Nephron (organoid): Measurements from ENCODE around the gene VAMP7.

Source experiments
- H3K27ac Mint-ChIP-seq, 3 experiments: 2 replicates each; pipeline ENCODE4 v1.8.0; 2020; ENCODE audit warnings: mixed read lengths in 3 of 3, mild to moderate bottlenecking in 2 of 3, moderate library complexity in 1 of 3
- H3K27me3 Mint-ChIP-seq: 2 replicates; pipeline ENCODE4 v1.8.0; 2021; ENCODE audit warnings: low read depth, mild to moderate bottlenecking, moderate library complexity, mixed read lengths
- H3K36me3 Mint-ChIP-seq: 2 replicates; pipeline ENCODE4 v1.8.0; 2020; ENCODE audit warnings: low read depth, mixed read lengths
- H3K4me1 Mint-ChIP-seq: 2 replicates; pipeline ENCODE4 v1.8.0; 2020; ENCODE audit warnings: mixed read lengths
- H3K4me3 Mint-ChIP-seq, 3 experiments: 2 replicates each; pipeline ENCODE4 v1.8.0; 2020; ENCODE audit warnings: mild to moderate bottlenecking in 3 of 3, mixed read lengths in 3 of 3, moderate library complexity in 2 of 3
- H3K9me3 Mint-ChIP-seq: 2 replicates; pipeline ENCODE4 v1.8.0; 2020; ENCODE audit warnings: mixed read lengths
- TF ChIP-seq, protein P1 (sequence below), 3 experiments: fragments of 200-600 bp; sonication (generic); IDR thresholded peaks; one replicate each; pipeline ENCODE4 v1.5.0; 2021; ENCODE audit warnings: antibody characterized with exemption in 3 of 3; ENCODE audit not compliant: unreplicated experiment in 3 of 3

Gene VAMP7

DNA sequence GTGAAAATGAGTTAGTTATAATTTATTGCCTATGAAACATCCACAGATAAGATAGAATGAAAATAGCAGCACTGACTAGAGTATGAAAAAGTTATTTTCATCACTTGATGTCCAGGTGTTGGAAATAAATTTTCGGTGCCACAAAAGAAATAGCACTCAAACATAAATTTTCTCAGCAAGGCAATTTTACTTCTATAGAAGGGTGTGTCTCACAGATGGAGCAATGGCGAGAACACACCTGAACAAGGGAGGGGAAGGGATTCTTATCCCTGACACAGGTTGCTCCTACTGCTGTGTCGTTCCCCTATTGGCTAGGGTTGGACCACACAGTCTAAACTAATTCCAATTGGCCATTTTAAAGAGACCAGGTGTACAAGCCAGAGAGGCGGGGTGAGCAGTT is 13.3 kb upstream of the VAMP7 start:
- no peaks in the 10 kb centered on the region for H3K36me3 Mint-ChIP-seq
- peaks cover 10% of the 10 kb centered on the region for H3K9me3 Mint-ChIP-seq
- TF ChIP-seq, protein P1, sequence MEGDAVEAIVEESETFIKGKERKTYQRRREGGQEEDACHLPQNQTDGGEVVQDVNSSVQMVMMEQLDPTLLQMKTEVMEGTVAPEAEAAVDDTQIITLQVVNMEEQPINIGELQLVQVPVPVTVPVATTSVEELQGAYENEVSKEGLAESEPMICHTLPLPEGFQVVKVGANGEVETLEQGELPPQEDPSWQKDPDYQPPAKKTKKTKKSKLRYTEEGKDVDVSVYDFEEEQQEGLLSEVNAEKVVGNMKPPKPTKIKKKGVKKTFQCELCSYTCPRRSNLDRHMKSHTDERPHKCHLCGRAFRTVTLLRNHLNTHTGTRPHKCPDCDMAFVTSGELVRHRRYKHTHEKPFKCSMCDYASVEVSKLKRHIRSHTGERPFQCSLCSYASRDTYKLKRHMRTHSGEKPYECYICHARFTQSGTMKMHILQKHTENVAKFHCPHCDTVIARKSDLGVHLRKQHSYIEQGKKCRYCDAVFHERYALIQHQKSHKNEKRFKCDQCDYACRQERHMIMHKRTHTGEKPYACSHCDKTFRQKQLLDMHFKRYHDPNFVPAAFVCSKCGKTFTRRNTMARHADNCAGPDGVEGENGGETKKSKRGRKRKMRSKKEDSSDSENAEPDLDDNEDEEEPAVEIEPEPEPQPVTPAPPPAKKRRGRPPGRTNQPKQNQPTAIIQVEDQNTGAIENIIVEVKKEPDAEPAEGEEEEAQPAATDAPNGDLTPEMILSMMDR (IDR thresholded peaks at IDR 0.05; ENCODE audit: unreplicated experiment in 3 of 3): no peak

DNA sequence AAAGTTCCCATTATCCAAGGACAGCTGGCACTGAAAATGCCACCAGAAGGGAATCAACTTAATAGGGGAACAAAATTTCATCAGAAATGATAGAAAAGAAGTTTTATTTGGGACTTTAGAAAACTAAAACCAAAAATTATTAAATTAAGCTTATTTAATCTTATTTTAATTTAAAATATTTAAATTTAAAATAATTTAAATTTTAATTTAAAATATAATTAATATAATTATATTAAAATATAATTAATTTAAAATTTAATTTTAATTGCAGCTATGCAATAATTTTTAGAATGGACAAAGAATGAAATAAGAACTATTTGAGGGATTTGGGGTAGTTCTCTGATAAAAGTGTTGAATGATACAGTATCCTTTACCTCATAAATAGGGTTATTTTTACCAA is 10.2 kb upstream of the VAMP7 start:
- Mint-ChIP-seq H3K27me3 (peaks cover 4% of the 10 kb centered on the region), H3K4me3 (no peak overlapping the region), H3K36me3 (no peaks in the 10 kb centered on the region), H3K27ac (no peak overlapping the region), H3K9me3 (peaks cover 7% of the 10 kb centered on the region), H3K4me1 (no peaks in the 10 kb centered on the region)
- TF ChIP-seq, protein P1 (IDR thresholded peaks at IDR 0.05; ENCODE audit: unreplicated experiment in 3 of 3): no peak

More for the DNA sequence above, 13.3 kb upstream of the VAMP7 start:
- no peaks in the 10 kb centered on the region for H3K4me1 Mint-ChIP-seq
- H3K27ac Mint-ChIP-seq: no peak overlapping the region
- H3K27me3 Mint-ChIP-seq: no peaks in the 10 kb centered on the region
- H3K4me3 Mint-ChIP-seq: no peak overlapping the region

- no peaks in the 10 kb centered on the region for H3K36me3 Mint-ChIP-seq
- H3K9me3 Mint-ChIP-seq: peaks cover 7% of the 10 kb centered on the region
- TF ChIP-seq, protein P1 (IDR thresholded peaks at IDR 0.05; ENCODE audit: unreplicated experiment in 3 of 3): no peak
- H3K4me3 Mint-ChIP-seq: no peak overlapping the region
- no peaks in the 10 kb centered on the region for H3K4me1 Mint-ChIP-seq
- H3K27ac Mint-ChIP-seq: no peak overlapping the region
- H3K27me3 Mint-ChIP-seq: peaks cover 4% of the 10 kb centered on the region
Measured at GRCh38 chrX:155871934-155872333, 9.2 kb upstream of the VAMP7 start.

GRCh38 chrX:155873188-155873587 is 8.0 kb upstream of the VAMP7 start:
- H3K27ac Mint-ChIP-seq: no peak overlapping the region
- peaks cover 4% of the 10 kb centered on the region for H3K27me3 Mint-ChIP-seq
- peaks cover 2% of the 10 kb centered on the region for H3K9me3 Mint-ChIP-seq
- no peaks in the 10 kb centered on the region for H3K4me1 Mint-ChIP-seq
- H3K4me3 Mint-ChIP-seq: no peak overlapping the region
- TF ChIP-seq, protein P1 (IDR thresholded peaks at IDR 0.05; ENCODE audit: unreplicated experiment in 3 of 3): no peak
- no peaks in the 10 kb centered on the region for H3K36me3 Mint-ChIP-seq

- Mint-ChIP-seq H3K27me3 (peaks cover 4% of the 10 kb centered on the region), H3K36me3 (no peaks in the 10 kb centered on the region)
Measured at GRCh38 chrX:155874571-155875244, 6.4 kb upstream of the VAMP7 start.

More at GRCh38 chrX:155874571-155875244, 6.4 kb upstream of the VAMP7 start:
- Mint-ChIP-seq H3K9me3 (peaks cover 2% of the 10 kb centered on the region), H3K4me1 (no peaks in the 10 kb centered on the region), H3K4me3 (no peak overlapping the region), H3K27ac (no peak overlapping the region)
- TF ChIP-seq, protein P1 (IDR thresholded peaks at IDR 0.05; ENCODE audit: unreplicated experiment in 3 of 3): no peak
